HEK293 (cell line): Measurements from ENCODE around the gene APLP1.

Experiments
- BCL6B ChIP-seq: fragments of 450-650 bp; formaldehyde crosslinking; IDR thresholded peaks from 2 replicates; pipeline ENCODE4 v1.5.1; 2017; ENCODE audit warnings: missing biosample characterization, missing genetic modification characterization
- GFI1B ChIP-seq: fragments of 450-650 bp; formaldehyde crosslinking; IDR thresholded peaks from 2 replicates; pipeline ENCODE4 v1.5.1; 2016; ENCODE audit warnings: missing biosample characterization, missing genetic modification characterization
- GLI2 ChIP-seq: fragments of 450-650 bp; formaldehyde crosslinking; IDR thresholded peaks from 2 replicates; pipeline ENCODE4; 2017; ENCODE audit warnings: missing biosample characterization, missing genetic modification characterization, low read depth, borderline replicate concordance
- KLF9 ChIP-seq: fragments of 450-650 bp; formaldehyde crosslinking; IDR thresholded peaks from 2 replicates; pipeline ENCODE4 v1.5.1; 2016; ENCODE audit warnings: missing biosample characterization, missing genetic modification characterization, low read depth
- ZBTB49 ChIP-seq: fragments of 450-650 bp; formaldehyde crosslinking; IDR thresholded peaks from 2 replicates; pipeline ENCODE4 v1.5.1; 2016; ENCODE audit warnings: missing biosample characterization, missing genetic modification characterization, low read depth
- ZNF121 ChIP-seq: fragments of 450-650 bp; formaldehyde crosslinking; IDR thresholded peaks from 2 replicates; pipeline ENCODE4 v1.5.1; 2016; ENCODE audit warnings: missing biosample characterization, missing genetic modification characterization
- ZNF362 ChIP-seq: fragments of 450-650 bp; formaldehyde crosslinking; IDR thresholded peaks from 2 replicates; pipeline ENCODE4 v1.5.1; 2016; ENCODE audit warnings: missing biosample characterization, missing genetic modification characterization
- ZNF510 ChIP-seq: fragments of 450-650 bp; formaldehyde crosslinking; IDR thresholded peaks from 2 replicates; pipeline ENCODE4 v1.5.1; 2018; ENCODE audit warnings: mild to moderate bottlenecking, missing genetic modification characterization, missing biosample characterization; ENCODE audit not compliant: insufficient replicate concordance
- ZNF513 ChIP-seq: fragments of 450-650 bp; IDR thresholded peaks from 2 replicates; pipeline ENCODE4 v1.5.1; 2018; ENCODE audit warnings: missing biosample characterization, missing genetic modification characterization
- ZNF514 ChIP-seq: fragments of 450-650 bp; formaldehyde crosslinking; IDR thresholded peaks from 2 replicates; pipeline ENCODE4 v1.5.1; 2016; ENCODE audit warnings: missing biosample characterization, missing genetic modification characterization
- ZNF555 ChIP-seq: fragments of 450-650 bp; formaldehyde crosslinking; conservative IDR thresholded peaks from 2 replicates; pipeline ENCODE4 v1.5.1; 2017; ENCODE audit warnings: missing biosample characterization, mild to moderate bottlenecking, missing genetic modification characterization, inconsistent platforms
- ZNF610 ChIP-seq: fragments of 450-650 bp; formaldehyde crosslinking; IDR thresholded peaks from 2 replicates; pipeline ENCODE4 v1.5.1; 2016; ENCODE audit warnings: missing biosample characterization, missing genetic modification characterization, borderline replicate concordance
- ZSCAN23 ChIP-seq: fragments of 450-650 bp; formaldehyde crosslinking; IDR thresholded peaks from 2 replicates; pipeline ENCODE4 v1.5.1; 2016; ENCODE audit warnings: missing biosample characterization, missing genetic modification characterization
- TF ChIP-seq, protein P1 (sequence below): fragments of 450-650 bp; formaldehyde crosslinking; IDR thresholded peaks from 2 replicates; pipeline ENCODE4 v1.5.1; 2016; ENCODE audit warnings: missing biosample characterization, missing genetic modification characterization
- TF ChIP-seq, protein P2 (sequence below): fragments of 450-650 bp; formaldehyde crosslinking; IDR thresholded peaks from 2 replicates; pipeline ENCODE4 v1.5.1; 2017; ENCODE audit warnings: missing biosample characterization, missing genetic modification characterization
- TF ChIP-seq, protein P3 (sequence below): fragments of 450-650 bp; formaldehyde crosslinking; IDR thresholded peaks from 2 replicates; pipeline ENCODE4 v1.5.1; 2016; ENCODE audit warnings: missing biosample characterization, missing genetic modification characterization

Gene APLP1

DNA sequence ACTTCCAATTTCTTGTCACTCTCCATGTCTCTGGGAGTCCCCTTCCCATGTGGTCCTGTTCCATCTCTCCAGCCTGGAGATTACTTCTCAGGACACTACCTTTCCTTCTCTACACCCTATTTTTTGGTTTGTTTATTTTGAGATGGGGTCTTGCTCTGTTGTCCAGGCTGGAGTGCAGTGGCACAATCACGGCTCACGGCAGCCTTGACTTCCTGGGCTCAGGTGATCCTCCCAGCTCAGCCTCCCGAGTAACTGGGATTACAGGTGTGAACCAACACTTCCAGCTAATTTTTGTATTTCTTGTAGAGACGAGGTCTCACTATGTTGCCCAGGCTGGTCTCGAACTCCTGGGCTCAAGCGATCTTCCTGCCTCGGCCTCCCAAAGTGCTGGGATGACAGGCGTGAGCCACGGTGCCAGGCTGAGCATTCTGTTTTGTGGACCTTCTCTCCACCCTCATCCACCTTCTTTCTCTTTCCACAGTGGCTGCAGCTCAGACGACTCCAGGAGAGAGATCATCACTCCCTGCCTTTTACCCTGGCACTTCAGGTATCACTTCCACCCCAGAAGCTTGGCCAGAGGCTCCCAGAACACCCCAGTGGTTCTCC, 34.6 kb downstream of the APLP1 start (continued):
- TF ChIP-seq, protein P1, sequence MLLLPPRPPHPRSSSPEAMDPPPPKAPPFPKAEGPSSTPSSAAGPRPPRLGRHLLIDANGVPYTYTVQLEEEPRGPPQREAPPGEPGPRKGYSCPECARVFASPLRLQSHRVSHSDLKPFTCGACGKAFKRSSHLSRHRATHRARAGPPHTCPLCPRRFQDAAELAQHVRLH (tag by site-specific recombination), result no peak
- TF ChIP-seq GLI2 (tag by site-specific recombination), result no peak
- no peak for TF ChIP-seq ZNF510 (tag by site-specific recombination)
- no peak for TF ChIP-seq BCL6B (tag by site-specific recombination)
- TF ChIP-seq ZNF610, result no peak
- no peak for TF ChIP-seq GFI1B (tag by site-specific recombination)
- TF ChIP-seq ZSCAN23 (tag by site-specific recombination), result 0 out of 2 replicates have a peak, but pooled peaks have one; percentile 5
- no peak for TF ChIP-seq ZNF362 (tag by site-specific recombination)
- no peak for TF ChIP-seq KLF9
- peak; percentile 100 for TF ChIP-seq ZNF121 (tag by site-specific recombination)
- no peak for TF ChIP-seq ZNF513 (tag by site-specific recombination)
- no peak for TF ChIP-seq ZNF555 (tag by site-specific recombination)
- TF ChIP-seq, protein P2, sequence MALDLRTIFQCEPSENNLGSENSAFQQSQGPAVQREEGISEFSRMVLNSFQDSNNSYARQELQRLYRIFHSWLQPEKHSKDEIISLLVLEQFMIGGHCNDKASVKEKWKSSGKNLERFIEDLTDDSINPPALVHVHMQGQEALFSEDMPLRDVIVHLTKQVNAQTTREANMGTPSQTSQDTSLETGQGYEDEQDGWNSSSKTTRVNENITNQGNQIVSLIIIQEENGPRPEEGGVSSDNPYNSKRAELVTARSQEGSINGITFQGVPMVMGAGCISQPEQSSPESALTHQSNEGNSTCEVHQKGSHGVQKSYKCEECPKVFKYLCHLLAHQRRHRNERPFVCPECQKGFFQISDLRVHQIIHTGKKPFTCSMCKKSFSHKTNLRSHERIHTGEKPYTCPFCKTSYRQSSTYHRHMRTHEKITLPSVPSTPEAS (tag by site-specific recombination), result no peak
- TF ChIP-seq, protein P3, sequence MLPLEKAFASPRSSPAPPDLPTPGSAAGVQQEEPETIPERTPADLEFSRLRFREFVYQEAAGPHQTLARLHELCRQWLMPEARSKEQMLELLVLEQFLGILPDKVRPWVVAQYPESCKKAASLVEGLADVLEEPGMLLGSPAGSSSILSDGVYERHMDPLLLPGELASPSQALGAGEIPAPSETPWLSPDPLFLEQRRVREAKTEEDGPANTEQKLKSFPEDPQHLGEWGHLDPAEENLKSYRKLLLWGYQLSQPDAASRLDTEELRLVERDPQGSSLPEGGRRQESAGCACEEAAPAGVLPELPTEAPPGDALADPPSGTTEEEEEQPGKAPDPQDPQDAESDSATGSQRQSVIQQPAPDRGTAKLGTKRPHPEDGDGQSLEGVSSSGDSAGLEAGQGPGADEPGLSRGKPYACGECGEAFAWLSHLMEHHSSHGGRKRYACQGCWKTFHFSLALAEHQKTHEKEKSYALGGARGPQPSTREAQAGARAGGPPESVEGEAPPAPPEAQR (tag by site-specific recombination), result no peak
- TF ChIP-seq ZBTB49 (tag by site-specific recombination), result no peak
- TF ChIP-seq ZNF514 (tag by site-specific recombination), result no peak
